K562 (cell line): ENCODE measurements around the gene IFRD1. TPM values are rescaled to one million over a fixed set of nuclear protein-coding genes. Genes with fewer than 3 reads are reported as not detected.

Experiments used
- CHD1 ChIP-seq: fragments of 200-600 bp; sonication (generic); IDR thresholded peaks from one replicate; pipeline ENCODE4 v1.6.1; 2012; ENCODE audit warnings: mild to moderate bottlenecking, moderate library complexity, low read length, inconsistent platforms
- HDAC3 ChIP-seq: fragments of 450-650 bp; IDR thresholded peaks from 2 replicates; pipeline ENCODE4 v1.6.1; 2018; ENCODE audit warnings: borderline replicate concordance, mild to moderate bottlenecking, moderate library complexity; ENCODE audit not compliant: partially characterized antibody
- JUND ChIP-seq, 2 experiments: IDR thresholded peaks; 2 replicates in 1 of 2; 3 replicates in 1 of 2; pipeline ENCODE4 v1.6.1; 2011; ENCODE audit warnings: borderline replicate concordance in 2 of 2, low read depth in 2 of 2, low read length in 2 of 2, improper control_type of control experiment in 1 of 2, missing biosample characterization in 1 of 2, missing genetic modification characterization in 1 of 2, missing genetic modification reagents in 1 of 2
- MAZ ChIP-seq, 2 experiments: fragments of 450-650 bp in 1 of 2; sonication (generic) in 1 of 2; formaldehyde crosslinking; IDR thresholded peaks in 1 of 2; conservative IDR thresholded peaks in 1 of 2; 2 replicates each; pipeline versions ENCODE4 v1.4.0 to v1.5.0; 2020; ENCODE audit warnings: mild to moderate bottlenecking in 1 of 2, missing genetic modification reagents in 1 of 2
- MBD2 ChIP-seq: sonication (generic); IDR thresholded peaks from 2 replicates; pipeline ENCODE4 v1.6.1; 2016; ENCODE audit warnings: low read depth, borderline replicate concordance
- MCM5 ChIP-seq: fragments of 450-650 bp; IDR thresholded peaks from 2 replicates; pipeline ENCODE4 v1.6.1; 2016; ENCODE audit warnings: low read depth
- MEF2A ChIP-seq: IDR thresholded peaks from 2 replicates; pipeline ENCODE4 v1.6.1; 2011; ENCODE audit warnings: low read depth, mild to moderate bottlenecking, low read length, moderate library complexity; ENCODE audit not compliant: control insufficient read depth
- NCOR1 ChIP-seq: fragments of 450-650 bp; IDR thresholded peaks from 2 replicates; pipeline ENCODE4 v1.6.1; 2016; ENCODE audit warnings: mild to moderate bottlenecking, moderate library complexity
- NONO ChIP-seq, 2 experiments: fragments of 200-400 bp in 1 of 2; fragments of 450-650 bp in 1 of 2; formaldehyde crosslinking in 1 of 2; IDR thresholded peaks; 2 replicates each; pipeline ENCODE4 v1.6.1; 2017; ENCODE audit warnings: low read depth in 2 of 2, mild to moderate bottlenecking in 2 of 2, moderate library complexity in 2 of 2, low read length in 1 of 2
- RFX1 ChIP-seq: fragments of 450-650 bp; IDR thresholded peaks from 2 replicates; pipeline ENCODE4 v1.6.1; 2016; ENCODE audit warnings: mild to moderate bottlenecking, moderate library complexity
- SIX5 ChIP-seq, 2 experiments: IDR thresholded peaks; 2 replicates each; pipeline ENCODE4 v1.6.1; 2011; ENCODE audit warnings: low read length in 2 of 2, borderline replicate concordance in 1 of 2, low read depth in 1 of 2, mild to moderate bottlenecking in 1 of 2, moderate library complexity in 1 of 2; ENCODE audit not compliant: insufficient read depth in 1 of 2
- ZBTB1 ChIP-seq: sonication (generic); formaldehyde crosslinking; IDR thresholded peaks from 2 replicates; pipeline ENCODE4 v1.8.1; 2023; ENCODE audit warnings: missing genetic modification reagents, low read depth, mild to moderate bottlenecking, borderline replicate concordance
- ZC3H4 ChIP-seq: sonication (generic); formaldehyde crosslinking; IDR thresholded peaks from 2 replicates; pipeline ENCODE4 v1.9.0; 2021; ENCODE audit warnings: missing genetic modification reagents, borderline replicate concordance
- ZNF717 ChIP-seq: fragments of 250-450 bp; sonication (Bioruptor Pico); IDR thresholded peaks from 2 replicates; pipeline ENCODE4 v1.5.0; 2021
- ZNF778 ChIP-seq: fragments of 450-650 bp; formaldehyde crosslinking; IDR thresholded peaks from 2 replicates; pipeline ENCODE4 v1.4.0; 2020; ENCODE audit warnings: mild to moderate bottlenecking, moderate library complexity
- ZNF780A ChIP-seq: fragments of 250-450 bp; sonication (Bioruptor Pico); IDR thresholded peaks from 2 replicates; pipeline ENCODE4 v1.5.0; 2021; ENCODE audit warnings: mild to moderate bottlenecking
- polyA plus RNA-seq, 8 experiments: library from polyadenylated mRNA; depleted of rRNA in 4 of 8; stranded (reverse) in 5 of 8; unstranded in 3 of 8; fragments of >200 nt; fragmentation: Nextera tagmentation in 2 of 8; fragmentation: Illumina TruSeq in 1 of 8; extraction: Ambion mirVana in 2 of 8; extraction: Trizol in 1 of 8; gene quantifications; 2 replicates each; pipeline versions ENCODE4 v1.2.1 to v1.2.3, GENCODE V29; 2011 to 2014; ENCODE audit warnings: inconsistent platforms in 1 of 8, missing spikeins in 1 of 8
- total RNA-seq, 7 experiments: library from RNA; depleted of rRNA in 6 of 7; stranded (reverse); fragments of >200 nt in 6 of 7; fragmentation: Illumina TruSeq in 2 of 7; extraction: Trizol in 2 of 7; gene quantifications; 2 replicates each; pipeline versions ENCODE4 v1.2.1 to v1.2.3, GENCODE V29; 2011 to 2021; ENCODE audit warnings: low replicate concordance in 1 of 7
- TF ChIP-seq, protein P1 (sequence below): sonication (generic); IDR thresholded peaks from 2 replicates; pipeline ENCODE4 v1.6.1; 2016
- TF ChIP-seq, protein P2 (sequence below): fragments of 450-650 bp; IDR thresholded peaks from 2 replicates; pipeline ENCODE4 v1.6.1; 2016; ENCODE audit warnings: missing biosample characterization, missing genetic modification characterization
- TF ChIP-seq, protein P3 (sequence below): fragments of 450-650 bp; formaldehyde crosslinking; IDR thresholded peaks from 2 replicates; pipeline ENCODE4 v1.4.0; 2022; ENCODE audit warnings: missing genetic modification characterization
- TF ChIP-seq, protein P4 (sequence below): sonication (generic); formaldehyde crosslinking; IDR thresholded peaks from 2 replicates; pipeline ENCODE4 v1.9.0; 2022; ENCODE audit warnings: mild to moderate bottlenecking, missing genetic modification reagents
- TF ChIP-seq, protein P5 (sequence below): fragments of 250-450 bp; sonication (Bioruptor Pico); IDR thresholded peaks from 2 replicates; pipeline ENCODE4 v1.5.0; 2021

IFRD1 gene
- total and polyA plus RNA-seq, 9 of the 15 experiments (the other 6 are each of a cell fraction or from before 2014, with no cell fraction given), result 27.6 to 81.8 (median 68.1) TPM

DNA sequence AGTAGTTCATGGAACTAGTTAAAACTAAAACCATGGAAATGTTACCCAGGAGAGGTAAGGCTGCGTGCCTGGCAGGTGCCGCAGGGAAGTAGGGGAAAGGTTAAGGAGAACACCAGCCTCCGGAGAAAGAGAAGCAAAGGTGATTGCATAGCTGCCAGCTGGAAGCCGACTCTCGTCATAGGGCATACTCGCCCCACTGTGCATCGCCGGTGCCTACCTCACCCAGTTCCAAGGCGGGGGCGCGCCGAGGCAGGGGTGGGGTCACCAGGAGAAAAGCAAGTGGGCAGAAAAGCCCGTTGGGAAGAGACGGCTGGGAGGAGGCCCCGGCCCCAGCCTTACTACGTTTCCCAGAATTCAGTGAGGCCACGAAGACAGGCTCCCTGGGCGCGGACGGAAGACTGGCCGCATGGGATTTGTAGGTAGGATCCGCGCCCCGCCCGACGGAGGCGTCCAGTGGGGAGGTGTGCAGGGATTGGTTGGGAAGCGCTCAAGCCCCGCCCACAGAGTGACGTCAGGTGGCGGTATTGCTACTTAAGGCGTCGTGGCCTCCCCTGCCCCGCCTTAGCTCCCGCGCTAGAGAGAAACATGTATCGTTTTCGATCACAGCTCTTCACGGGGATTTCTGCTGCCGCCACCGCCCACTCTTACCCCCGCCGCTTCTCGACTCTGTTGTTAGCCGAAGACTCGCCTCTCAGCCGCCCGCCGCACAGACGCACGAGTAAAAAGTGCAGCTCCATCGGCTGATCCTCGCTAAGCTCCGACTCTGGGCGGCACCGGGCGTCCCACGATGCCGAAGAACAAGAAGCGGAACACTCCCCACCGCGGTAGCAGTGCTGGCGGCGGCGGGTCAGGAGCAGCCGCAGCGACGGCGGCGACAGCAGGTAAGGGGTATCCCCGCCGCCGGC, at the start of gene IFRD1 (continued):
- TF ChIP-seq, protein P1, sequence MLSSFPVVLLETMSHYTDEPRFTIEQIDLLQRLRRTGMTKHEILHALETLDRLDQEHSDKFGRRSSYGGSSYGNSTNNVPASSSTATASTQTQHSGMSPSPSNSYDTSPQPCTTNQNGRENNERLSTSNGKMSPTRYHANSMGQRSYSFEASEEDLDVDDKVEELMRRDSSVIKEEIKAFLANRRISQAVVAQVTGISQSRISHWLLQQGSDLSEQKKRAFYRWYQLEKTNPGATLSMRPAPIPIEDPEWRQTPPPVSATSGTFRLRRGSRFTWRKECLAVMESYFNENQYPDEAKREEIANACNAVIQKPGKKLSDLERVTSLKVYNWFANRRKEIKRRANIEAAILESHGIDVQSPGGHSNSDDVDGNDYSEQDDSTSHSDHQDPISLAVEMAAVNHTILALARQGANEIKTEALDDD, result no peak; the same call in 1 of the 2 replicates
- TF ChIP-seq ZBTB1 (peak; percentile 20; the same call in 1 of the 2 replicates), MAZ (CRISPR knock-in tag; conservative IDR thresholded peaks at IDR 0.05 in 1 of 2, IDR thresholded peaks at IDR 0.05 in 1 of 2) (peak; percentile 48 to 72), JUND (IDR thresholded peaks at IDR 0.05; ENCODE audit: borderline replicate concordance, low read depth, low read length) (peak; percentile 85), JUND (tag; IDR thresholded peaks at IDR 0.05; ENCODE audit: borderline replicate concordance, low read depth, low read length) (peak; percentile 79; the same call in 1 of the 3 replicates), RFX1 (no peak), SIX5 (IDR thresholded peaks at IDR 0.05; ENCODE audit: borderline replicate concordance in 1 of 2, insufficient read depth in 1 of 2, low read depth in 1 of 2, low read length in 2 of 2) (peak; percentile 88 to 92; a peak in 3 of 4 replicates), ZNF780A (CRISPR knock-in tag) (no peak), HDAC3 (no peak), MCM5 (no peak), CHD1 (no peak), NCOR1 (no peak; the same call in 1 of the 2 replicates), NONO (IDR thresholded peaks at IDR 0.05; ENCODE audit: low read depth in 2 of 2, low read length in 1 of 2) (peak; percentile 27 to 66; a peak in 1 of 4 replicates), MBD2 (peak; percentile 92), ZC3H4 (CRISPR knock-in tag) (no peak), ZNF717 (CRISPR knock-in tag) (no peak), MEF2A (no peak), ZNF778 (CRISPR knock-in tag) (no peak)
- TF ChIP-seq, protein P2, sequence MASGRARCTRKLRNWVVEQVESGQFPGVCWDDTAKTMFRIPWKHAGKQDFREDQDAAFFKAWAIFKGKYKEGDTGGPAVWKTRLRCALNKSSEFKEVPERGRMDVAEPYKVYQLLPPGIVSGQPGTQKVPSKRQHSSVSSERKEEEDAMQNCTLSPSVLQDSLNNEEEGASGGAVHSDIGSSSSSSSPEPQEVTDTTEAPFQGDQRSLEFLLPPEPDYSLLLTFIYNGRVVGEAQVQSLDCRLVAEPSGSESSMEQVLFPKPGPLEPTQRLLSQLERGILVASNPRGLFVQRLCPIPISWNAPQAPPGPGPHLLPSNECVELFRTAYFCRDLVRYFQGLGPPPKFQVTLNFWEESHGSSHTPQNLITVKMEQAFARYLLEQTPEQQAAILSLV (tag), result no peak
- TF ChIP-seq, protein P3, sequence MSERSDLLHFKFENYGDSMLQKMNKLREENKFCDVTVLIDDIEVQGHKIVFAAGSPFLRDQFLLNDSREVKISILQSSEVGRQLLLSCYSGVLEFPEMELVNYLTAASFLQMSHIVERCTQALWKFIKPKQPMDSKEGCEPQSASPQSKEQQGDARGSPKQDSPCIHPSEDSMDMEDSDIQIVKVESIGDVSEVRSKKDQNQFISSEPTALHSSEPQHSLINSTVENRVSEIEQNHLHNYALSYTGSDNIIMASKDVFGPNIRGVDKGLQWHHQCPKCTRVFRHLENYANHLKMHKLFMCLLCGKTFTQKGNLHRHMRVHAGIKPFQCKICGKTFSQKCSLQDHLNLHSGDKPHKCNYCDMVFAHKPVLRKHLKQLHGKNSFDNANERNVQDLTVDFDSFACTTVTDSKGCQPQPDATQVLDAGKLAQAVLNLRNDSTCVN, result peak; percentile 49; the same call in 1 of the 2 replicates
- TF ChIP-seq, protein P4, sequence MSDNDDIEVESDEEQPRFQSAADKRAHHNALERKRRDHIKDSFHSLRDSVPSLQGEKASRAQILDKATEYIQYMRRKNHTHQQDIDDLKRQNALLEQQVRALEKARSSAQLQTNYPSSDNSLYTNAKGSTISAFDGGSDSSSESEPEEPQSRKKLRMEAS, result peak; percentile 87
- TF ChIP-seq, protein P5, sequence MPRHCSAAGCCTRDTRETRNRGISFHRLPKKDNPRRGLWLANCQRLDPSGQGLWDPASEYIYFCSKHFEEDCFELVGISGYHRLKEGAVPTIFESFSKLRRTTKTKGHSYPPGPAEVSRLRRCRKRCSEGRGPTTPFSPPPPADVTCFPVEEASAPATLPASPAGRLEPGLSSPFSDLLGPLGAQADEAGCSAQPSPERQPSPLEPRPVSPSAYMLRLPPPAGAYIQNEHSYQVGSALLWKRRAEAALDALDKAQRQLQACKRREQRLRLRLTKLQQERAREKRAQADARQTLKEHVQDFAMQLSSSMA (CRISPR knock-in tag), result peak; percentile 85; the same call in 1 of the 2 replicates
